Smooth muscle cell (in vitro differentiated cells): Measurements from ENCODE around the gene CHPF2. TPM values are rescaled to one million over a fixed set of nuclear protein-coding genes. Genes with fewer than 3 reads are reported as not detected.

Source experiments
- DNase-seq: peaks from one replicate; lab custom pipeline; 2025; ENCODE audit not compliant: unreplicated experiment; lab: John Stamatoyannopoulos, UW
- H2AFZ ChIP-seq: fragments of 200-600 bp; sonication (generic); 2 replicates; pipeline ENCODE4 v1.6.0; 2016; ENCODE audit warnings: antibody characterized with exemption, low read depth, mild to moderate bottlenecking
- H3F3A ChIP-seq: fragments of 200-600 bp; sonication (generic); 2 replicates; pipeline ENCODE4 v1.6.0; 2017; ENCODE audit warnings: antibody characterized with exemption, low read depth
- H3K27ac ChIP-seq: fragments of 200-600 bp; sonication (generic); 2 replicates; pipeline ENCODE4 v1.5.1; 2016; ENCODE audit warnings: low read depth, mild to moderate bottlenecking
- H3K27me3 ChIP-seq: fragments of 200-600 bp; sonication (generic); 2 replicates; pipeline ENCODE4 v1.6.1; 2016; ENCODE audit warnings: low read depth, mild to moderate bottlenecking
- H3K36me3 ChIP-seq: fragments of 200-600 bp; sonication (generic); 2 replicates; pipeline ENCODE4 v1.5.1; 2016; ENCODE audit warnings: low read depth
- H3K4me1 ChIP-seq: fragments of 200-600 bp; sonication (generic); 2 replicates; pipeline ENCODE4 v1.5.1; 2016; ENCODE audit warnings: low read depth
- H3K4me2 ChIP-seq: fragments of 200-600 bp; sonication (generic); 2 replicates; pipeline ENCODE4 v1.6.0; 2016; ENCODE audit warnings: mild to moderate bottlenecking
- H3K4me3 ChIP-seq: fragments of 200-600 bp; sonication (generic); 2 replicates; pipeline ENCODE4 v1.5.1; 2016; ENCODE audit warnings: mild to moderate bottlenecking
- H3K79me2 ChIP-seq: fragments of 200-600 bp; sonication (generic); 2 replicates; pipeline ENCODE4 v1.6.0; 2016; ENCODE audit warnings: low read depth, mild to moderate bottlenecking
- H3K9ac ChIP-seq: fragments of 200-600 bp; sonication (generic); 2 replicates; pipeline ENCODE4 v1.6.0; 2016; ENCODE audit warnings: low read depth
- H3K9me3 ChIP-seq: fragments of 200-600 bp; sonication (generic); replicated peaks from 2 replicates; pipeline ENCODE4 v1.5.1; 2016; ENCODE audit warnings: low read depth
- H4K20me1 ChIP-seq: fragments of 200-600 bp; sonication (generic); 2 replicates; pipeline ENCODE4 v1.6.0; 2016; ENCODE audit warnings: low read depth
- WGBS: methylation state at CpG from one replicate; pipeline ENCODE4 v1.1.7; 2016; ENCODE audit warnings: low lambda C conversion rate; 5-methylcytosine and 5-hydroxymethylcytosine counted together
- polyA plus RNA-seq: library from polyadenylated mRNA; unstranded; fragments of >200 nt; fragmentation: Nextera tagmentation; extraction: Ambion mirVana; gene quantifications from 2 replicates; pipeline ENCODE4 v1.2.1, GENCODE V29; 2016
- total RNA-seq: library from RNA; depleted of rRNA; stranded (reverse); fragments of >200 nt; gene quantifications from 2 replicates; pipeline ENCODE4 v1.2.3, GENCODE V29; 2014
- TF ChIP-seq, protein P1 (sequence below): fragments of 200-600 bp; sonication (generic); IDR thresholded peaks from 2 replicates; pipeline ENCODE4 v1.5.1; 2017; ENCODE audit warnings: borderline replicate concordance, mild to moderate bottlenecking, antibody characterized with exemption; ENCODE audit not compliant: insufficient read depth, poor library complexity, severe bottlenecking

CHPF2 gene
- total and polyA plus RNA-seq, 2 experiments from 2014 or later = 42.3 to 70.8 TPM

- TF ChIP-seq, protein P1, sequence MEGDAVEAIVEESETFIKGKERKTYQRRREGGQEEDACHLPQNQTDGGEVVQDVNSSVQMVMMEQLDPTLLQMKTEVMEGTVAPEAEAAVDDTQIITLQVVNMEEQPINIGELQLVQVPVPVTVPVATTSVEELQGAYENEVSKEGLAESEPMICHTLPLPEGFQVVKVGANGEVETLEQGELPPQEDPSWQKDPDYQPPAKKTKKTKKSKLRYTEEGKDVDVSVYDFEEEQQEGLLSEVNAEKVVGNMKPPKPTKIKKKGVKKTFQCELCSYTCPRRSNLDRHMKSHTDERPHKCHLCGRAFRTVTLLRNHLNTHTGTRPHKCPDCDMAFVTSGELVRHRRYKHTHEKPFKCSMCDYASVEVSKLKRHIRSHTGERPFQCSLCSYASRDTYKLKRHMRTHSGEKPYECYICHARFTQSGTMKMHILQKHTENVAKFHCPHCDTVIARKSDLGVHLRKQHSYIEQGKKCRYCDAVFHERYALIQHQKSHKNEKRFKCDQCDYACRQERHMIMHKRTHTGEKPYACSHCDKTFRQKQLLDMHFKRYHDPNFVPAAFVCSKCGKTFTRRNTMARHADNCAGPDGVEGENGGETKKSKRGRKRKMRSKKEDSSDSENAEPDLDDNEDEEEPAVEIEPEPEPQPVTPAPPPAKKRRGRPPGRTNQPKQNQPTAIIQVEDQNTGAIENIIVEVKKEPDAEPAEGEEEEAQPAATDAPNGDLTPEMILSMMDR = no peak
- Histone ChIP-seq H3K9me3 (no peaks in the 10 kb centered on the region), H3K27me3 (no peaks in the 10 kb centered on the region), H3K4me1 (peaks cover 39% of the 10 kb centered on the region), H3K36me3 (no peaks in the 10 kb centered on the region), H3F3A (no peaks in the 10 kb centered on the region), H3K79me2 (peaks cover 20% of the 10 kb centered on the region), H3K4me2 (peak overlapping the region; percentile 99), H2AFZ (no peak overlapping the region), H3K27ac (peak overlapping the region; percentile 89), H3K4me3 (peak overlapping the region; percentile 80), H3K9ac (no peak overlapping the region), H4K20me1 (peaks cover 19% of the 10 kb centered on the region)
- WGBS = 76% methylated on average over 7 of the region's 7 CpGs
- DNase-seq = no peak
Observed at GRCh38 chr7:151250181-151251132, 18.2 kb downstream of the CHPF2 start.

- peaks cover 18% of the 10 kb centered on the region for H3K79me2 ChIP-seq
- 2% methylated on average over 19 of the region's 19 CpGs for WGBS
- H4K20me1 ChIP-seq = peaks cover 11% of the 10 kb centered on the region
- peak overlapping the region; percentile 90 for H3K4me3 ChIP-seq
- peak overlapping the region; percentile 39 for H3K9ac ChIP-seq
- H3K27ac ChIP-seq = peak overlapping the region; percentile 89
- H3K27me3 ChIP-seq = no peaks in the 10 kb centered on the region
- no peaks in the 10 kb centered on the region for H3K9me3 ChIP-seq
- H3K4me2 ChIP-seq = peak overlapping the region; percentile 99
- no peaks in the 10 kb centered on the region for H3K36me3 ChIP-seq
- H3K4me1 ChIP-seq = peaks cover 39% of the 10 kb centered on the region
- TF ChIP-seq, protein P1 = no peak
- H2AFZ ChIP-seq = peak overlapping the region; percentile 66
- H3F3A ChIP-seq = no peaks in the 10 kb centered on the region
- no peak for DNase-seq
Observed at GRCh38 chr7:151251328-151251688, 19.0 kb downstream of the CHPF2 start.

DNA sequence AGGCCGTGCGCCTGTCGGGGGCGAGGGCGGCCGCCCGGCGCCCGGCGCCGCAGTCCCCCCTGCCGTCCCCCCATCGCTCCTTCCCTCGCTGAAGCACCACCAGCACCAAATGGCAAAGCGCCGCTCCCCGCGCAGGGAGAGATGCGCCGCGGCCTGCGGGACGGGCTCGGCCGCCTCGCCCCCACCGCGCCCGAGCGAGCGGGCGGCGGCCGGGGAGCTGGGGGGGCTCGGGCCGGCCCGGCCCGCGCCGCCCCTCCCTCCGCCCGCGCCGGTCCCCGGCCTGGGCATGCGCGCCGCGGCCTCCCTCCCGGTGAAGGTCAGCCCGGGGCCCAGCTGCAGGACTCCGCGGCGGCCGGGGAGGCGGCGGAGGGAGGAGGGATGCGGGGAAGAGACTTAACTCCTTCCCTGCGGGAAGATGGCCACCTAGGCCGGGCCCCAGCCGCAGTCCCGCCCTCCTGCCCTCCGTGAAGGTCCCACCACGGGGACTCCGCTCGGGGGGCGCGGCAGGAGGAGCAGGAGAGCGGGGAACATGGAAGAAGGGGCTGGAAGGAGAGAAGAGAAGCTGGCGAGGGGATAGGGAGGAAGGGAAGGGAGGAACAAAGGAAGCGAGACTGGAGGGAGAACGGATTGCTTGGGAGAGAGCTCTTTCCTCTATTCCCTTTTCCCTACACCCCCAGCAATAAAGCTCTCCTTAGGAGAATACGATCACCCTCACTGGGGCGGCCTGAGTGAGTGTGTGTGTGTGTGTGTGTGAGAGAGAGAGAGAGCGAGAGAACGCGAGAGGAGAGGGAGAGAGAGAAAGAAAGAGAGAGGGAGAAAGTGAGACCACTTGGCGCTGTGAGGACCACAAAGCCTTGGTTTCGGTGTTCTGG, 19.6 kb downstream of the CHPF2 start:
- no peaks in the 10 kb centered on the region for H3F3A ChIP-seq
- H3K27ac ChIP-seq = peak overlapping the region; percentile 89
- no peaks in the 10 kb centered on the region for H3K27me3 ChIP-seq
- H4K20me1 ChIP-seq = peaks cover 4% of the 10 kb centered on the region
- peak overlapping the region; percentile 86 for H3K9ac ChIP-seq
- no peaks in the 10 kb centered on the region for H3K9me3 ChIP-seq
- H3K79me2 ChIP-seq = peaks cover 11% of the 10 kb centered on the region
- peak overlapping the region; percentile 99 for H3K4me2 ChIP-seq
- peak overlapping the region; percentile 90 for H2AFZ ChIP-seq
- H3K36me3 ChIP-seq = no peaks in the 10 kb centered on the region
- peak; percentile 53 for DNase-seq
- WGBS = 2% methylated on average over 13 of the region's 79 CpGs
- H3K4me1 ChIP-seq = peaks cover 39% of the 10 kb centered on the region
- TF ChIP-seq, protein P1 = no peak
- peak overlapping the region; percentile 90 for H3K4me3 ChIP-seq
